Measurements from ENCODE around the gene COL13A1. TPM values are rescaled to one million over a fixed set of nuclear protein-coding genes. Genes with fewer than 3 reads are reported as not detected.

Gene COL13A1
- total RNA-seq, 1 donor from 2014 or later: 0.86 TPM

GRCh38 chr10:69878038-69878437 lies 76.3 kb downstream of the COL13A1 start:
- Histone ChIP-seq H3K4me3 (ENCODE audit: insufficient read depth, low read depth, low read length) (no peak overlapping the region), H3K36me3 (ENCODE audit: insufficient read depth, low read length) (no peaks in the 10 kb centered on the region), H3K27me3 (ENCODE audit: insufficient read depth, low read length) (no peaks in the 10 kb centered on the region), H3K79me2 (ENCODE audit: insufficient read depth, low read length) (no peaks in the 10 kb centered on the region), H4K20me1 (ENCODE audit: insufficient read depth, low read length) (no peaks in the 10 kb centered on the region), H3K4me1 (ENCODE audit: insufficient read depth, low read length) (peaks cover 13% of the 10 kb centered on the region), H3K4me2 (ENCODE audit: low read length) (no peak overlapping the region), H3K27ac (ENCODE audit: low read depth, low read length) (no peak overlapping the region), H3K9me3 (ENCODE audit: insufficient read depth, low read depth, low read length) (no peaks in the 10 kb centered on the region), H2AFZ (ENCODE audit: low read depth, low read length) (no peak overlapping the region), H3K9ac (ENCODE audit: low read length) (no peak overlapping the region)
- Mint-ChIP-seq H3K9me3 (ENCODE audit: unreplicated experiment) (peaks cover 2% of the 10 kb centered on the region), H3K36me3 (ENCODE audit: low read depth, unreplicated experiment) (peaks cover 2% of the 10 kb centered on the region), H3K4me3 (ENCODE audit: unreplicated experiment) (no peak overlapping the region), H3K4me1 (ENCODE audit: low read depth, unreplicated experiment) (no peaks in the 10 kb centered on the region), H3K27me3 (ENCODE audit: low read depth, unreplicated experiment) (peaks cover 64% of the 10 kb centered on the region), H3K27ac (ENCODE audit: unreplicated experiment) (no peak overlapping the region)
- no peak for TF ChIP-seq EZH2 (IDR thresholded peaks at IDR 0.05; ENCODE audit: insufficient read depth, low read length)
- no peak for TF ChIP-seq CTCF (IDR thresholded peaks at IDR 0.05; ENCODE audit: insufficient read depth, low read depth, low read length)
- FAIRE-seq: no peak
- DNase-seq (ENCODE audit: low read depth): no peak

GRCh38 chr10:69878951-69879350 lies 77.2 kb downstream of the COL13A1 start:
- Histone ChIP-seq H3K27ac (ENCODE audit: low read depth, low read length) (no peak overlapping the region), H3K4me1 (ENCODE audit: insufficient read depth, low read length) (peaks cover 12% of the 10 kb centered on the region), H3K4me2 (ENCODE audit: low read length) (no peak overlapping the region), H3K4me3 (ENCODE audit: insufficient read depth, low read depth, low read length) (no peak overlapping the region), H3K79me2 (ENCODE audit: insufficient read depth, low read length) (no peaks in the 10 kb centered on the region), H3K27me3 (ENCODE audit: insufficient read depth, low read length) (no peaks in the 10 kb centered on the region), H4K20me1 (ENCODE audit: insufficient read depth, low read length) (no peaks in the 10 kb centered on the region), H2AFZ (ENCODE audit: low read depth, low read length) (no peak overlapping the region), H3K36me3 (ENCODE audit: insufficient read depth, low read length) (no peaks in the 10 kb centered on the region), H3K9me3 (ENCODE audit: insufficient read depth, low read depth, low read length) (no peaks in the 10 kb centered on the region), H3K9ac (ENCODE audit: low read length) (no peak overlapping the region)
- no peak for FAIRE-seq
- peaks cover 2% of the 10 kb centered on the region for H3K9me3 Mint-ChIP-seq (ENCODE audit: unreplicated experiment)
- DNase-seq (ENCODE audit: low read depth): no peak
- no peak overlapping the region for H3K4me3 Mint-ChIP-seq (ENCODE audit: unreplicated experiment)
- no peak for TF ChIP-seq CTCF (IDR thresholded peaks at IDR 0.05; ENCODE audit: insufficient read depth, low read depth, low read length)
- TF ChIP-seq EZH2 (IDR thresholded peaks at IDR 0.05; ENCODE audit: insufficient read depth, low read length): no peak
- H3K27me3 Mint-ChIP-seq (ENCODE audit: low read depth, unreplicated experiment): peaks cover 67% of the 10 kb centered on the region
- no peaks in the 10 kb centered on the region for H3K4me1 Mint-ChIP-seq (ENCODE audit: low read depth, unreplicated experiment)
- peaks cover 6% of the 10 kb centered on the region for H3K36me3 Mint-ChIP-seq (ENCODE audit: low read depth, unreplicated experiment)
- H3K27ac Mint-ChIP-seq (ENCODE audit: unreplicated experiment): peak overlapping the region; percentile 27

- Histone ChIP-seq H3K79me2 (ENCODE audit: insufficient read depth, low read length) (no peaks in the 10 kb centered on the region), H3K4me2 (ENCODE audit: low read length) (no peak overlapping the region), H3K9me3 (ENCODE audit: insufficient read depth, low read depth, low read length) (no peaks in the 10 kb centered on the region), H3K9ac (ENCODE audit: low read length) (no peak overlapping the region), H3K4me3 (ENCODE audit: insufficient read depth, low read depth, low read length) (no peak overlapping the region), H2AFZ (ENCODE audit: low read depth, low read length) (no peak overlapping the region), H4K20me1 (ENCODE audit: insufficient read depth, low read length) (no peaks in the 10 kb centered on the region), H3K27ac (ENCODE audit: low read depth, low read length) (no peak overlapping the region), H3K36me3 (ENCODE audit: insufficient read depth, low read length) (no peaks in the 10 kb centered on the region), H3K27me3 (ENCODE audit: insufficient read depth, low read length) (no peaks in the 10 kb centered on the region), H3K4me1 (ENCODE audit: insufficient read depth, low read length) (peaks cover 5% of the 10 kb centered on the region)
- Mint-ChIP-seq H3K36me3 (ENCODE audit: low read depth, unreplicated experiment) (peaks cover 6% of the 10 kb centered on the region), H3K4me3 (ENCODE audit: unreplicated experiment) (no peak overlapping the region), H3K4me1 (ENCODE audit: low read depth, unreplicated experiment) (no peaks in the 10 kb centered on the region), H3K9me3 (ENCODE audit: unreplicated experiment) (peaks cover 2% of the 10 kb centered on the region), H3K27ac (ENCODE audit: unreplicated experiment) (no peak overlapping the region), H3K27me3 (ENCODE audit: low read depth, unreplicated experiment) (peaks cover 68% of the 10 kb centered on the region)
- no peak for DNase-seq (ENCODE audit: low read depth)
- TF ChIP-seq CTCF (IDR thresholded peaks at IDR 0.05; ENCODE audit: insufficient read depth, low read depth, low read length): no peak
- TF ChIP-seq EZH2 (IDR thresholded peaks at IDR 0.05; ENCODE audit: insufficient read depth, low read length): no peak
- no peak for FAIRE-seq
Observed at GRCh38 chr10:69879634-69880257, 78.0 kb downstream of the COL13A1 start.

Data from astrocyte (in vitro differentiated cells and primary cell).